AG04449 (cell line): ENCODE data around the gene CORO6.
A peak's percentile ranks its signal among the peaks of the same experiment; 100 is the strongest.

Experiments
- CTCF ChIA-PET: fragments of 350-600 bp; formaldehyde crosslinking; extraction: SDS; loops from one replicate; lab custom pipeline; 2021; ENCODE audit warnings: antibody characterized with exemption; lab: Yijun Ruan, JAX
- POLR2A ChIA-PET: fragments of 400-600, 350-600 bp; formaldehyde crosslinking; extraction: SDS; loops from one replicate; lab custom pipeline; 2020; ENCODE audit warnings: antibody characterized with exemption, inconsistent platforms; lab: Yijun Ruan, JAX
- DNase-seq: peaks from one replicate; pipeline ENCODE4 v3.0.0-alpha.2; 2010; ENCODE audit warnings: low read depth, low spot score
- H3K4me3 ChIP-seq: 2 replicates; pipeline ENCODE4 v1.5.1; 2011; ENCODE audit warnings: low read depth, mild to moderate bottlenecking, control low read depth, low read length
- TF ChIP-seq, protein P1 (sequence below): IDR thresholded peaks from one replicate; pipeline ENCODE4 v1.5.1; 2011; ENCODE audit warnings: mild to moderate bottlenecking, moderate library complexity, low read length, control low read depth, inconsistent platforms; ENCODE audit not compliant: insufficient read depth; ENCODE audit errors: missing control alignments

The CORO6 gene

DNA sequence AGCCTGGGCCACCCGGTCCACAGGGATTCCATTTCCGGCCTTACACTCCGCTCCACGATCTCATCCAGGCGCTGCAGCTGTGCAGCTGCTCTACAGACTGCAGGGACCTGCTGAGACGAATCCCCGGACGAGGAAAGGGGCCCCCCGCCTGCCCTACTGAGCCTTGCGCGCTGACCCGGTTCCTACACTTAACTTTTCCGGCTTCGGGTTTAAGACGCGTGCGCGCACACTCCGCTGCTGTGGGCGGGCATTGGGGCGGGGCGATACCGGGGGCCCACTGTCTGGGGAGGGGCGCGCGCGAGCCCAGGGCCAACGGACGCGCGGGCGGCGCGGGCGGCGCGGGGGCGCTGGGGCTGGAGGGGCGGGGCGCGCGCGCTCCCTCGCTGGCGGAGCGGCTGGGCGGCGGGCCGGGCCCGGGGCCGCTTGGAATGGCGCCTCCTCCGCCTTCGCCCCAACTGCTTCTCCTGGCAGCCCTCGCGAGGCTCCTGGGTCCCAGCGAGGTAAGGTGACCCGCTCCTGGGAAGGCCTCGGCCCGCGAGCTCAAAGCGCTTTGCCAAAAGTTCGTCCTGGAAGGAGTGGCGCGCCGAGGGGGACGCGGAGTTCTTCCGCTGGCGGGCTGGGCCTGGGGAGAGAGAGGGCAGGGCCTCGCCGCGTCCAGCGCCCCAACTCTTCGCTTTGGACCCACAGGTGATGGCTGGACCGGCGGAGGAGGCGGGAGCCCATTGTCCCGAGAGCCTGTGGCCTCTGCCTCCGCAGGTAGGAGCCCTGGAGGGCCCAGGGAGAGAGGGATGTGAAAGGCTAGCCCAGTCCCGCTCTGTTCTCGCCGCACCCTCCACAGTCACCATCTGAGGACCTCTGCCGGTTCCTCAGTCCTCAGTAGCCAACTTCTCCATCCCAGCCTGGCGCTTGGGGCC, 54.1 kb downstream of the CORO6 start, which contains the start of gene TP53I13:
Gene TP53I13, plus strand, starts transcription at position 371 of the 914 bp plus-strand sequence. Its CDS starts 58 bp downstream, at position 429.
- ChIA-PET CTCF (interaction anchor here (0.7 to 20.8 kb wide), 13 partner anchors 10 to 201 kb away, joined by 3 to 222 read pairs (median 13); no protein-coding TSS in a partner anchor), POLR2A (interaction anchor here (0.6 to 1.5 kb wide), 2 partner anchors 12 to 15 kb away, joined by 4 to 5 read pairs; no protein-coding TSS in a partner anchor)
- TF ChIP-seq, protein P1, sequence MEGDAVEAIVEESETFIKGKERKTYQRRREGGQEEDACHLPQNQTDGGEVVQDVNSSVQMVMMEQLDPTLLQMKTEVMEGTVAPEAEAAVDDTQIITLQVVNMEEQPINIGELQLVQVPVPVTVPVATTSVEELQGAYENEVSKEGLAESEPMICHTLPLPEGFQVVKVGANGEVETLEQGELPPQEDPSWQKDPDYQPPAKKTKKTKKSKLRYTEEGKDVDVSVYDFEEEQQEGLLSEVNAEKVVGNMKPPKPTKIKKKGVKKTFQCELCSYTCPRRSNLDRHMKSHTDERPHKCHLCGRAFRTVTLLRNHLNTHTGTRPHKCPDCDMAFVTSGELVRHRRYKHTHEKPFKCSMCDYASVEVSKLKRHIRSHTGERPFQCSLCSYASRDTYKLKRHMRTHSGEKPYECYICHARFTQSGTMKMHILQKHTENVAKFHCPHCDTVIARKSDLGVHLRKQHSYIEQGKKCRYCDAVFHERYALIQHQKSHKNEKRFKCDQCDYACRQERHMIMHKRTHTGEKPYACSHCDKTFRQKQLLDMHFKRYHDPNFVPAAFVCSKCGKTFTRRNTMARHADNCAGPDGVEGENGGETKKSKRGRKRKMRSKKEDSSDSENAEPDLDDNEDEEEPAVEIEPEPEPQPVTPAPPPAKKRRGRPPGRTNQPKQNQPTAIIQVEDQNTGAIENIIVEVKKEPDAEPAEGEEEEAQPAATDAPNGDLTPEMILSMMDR, result no peak
- DNase-seq, result no peak
- H3K4me3 ChIP-seq, result peak within 1 kb of the TSS; percentile 77

DNA sequence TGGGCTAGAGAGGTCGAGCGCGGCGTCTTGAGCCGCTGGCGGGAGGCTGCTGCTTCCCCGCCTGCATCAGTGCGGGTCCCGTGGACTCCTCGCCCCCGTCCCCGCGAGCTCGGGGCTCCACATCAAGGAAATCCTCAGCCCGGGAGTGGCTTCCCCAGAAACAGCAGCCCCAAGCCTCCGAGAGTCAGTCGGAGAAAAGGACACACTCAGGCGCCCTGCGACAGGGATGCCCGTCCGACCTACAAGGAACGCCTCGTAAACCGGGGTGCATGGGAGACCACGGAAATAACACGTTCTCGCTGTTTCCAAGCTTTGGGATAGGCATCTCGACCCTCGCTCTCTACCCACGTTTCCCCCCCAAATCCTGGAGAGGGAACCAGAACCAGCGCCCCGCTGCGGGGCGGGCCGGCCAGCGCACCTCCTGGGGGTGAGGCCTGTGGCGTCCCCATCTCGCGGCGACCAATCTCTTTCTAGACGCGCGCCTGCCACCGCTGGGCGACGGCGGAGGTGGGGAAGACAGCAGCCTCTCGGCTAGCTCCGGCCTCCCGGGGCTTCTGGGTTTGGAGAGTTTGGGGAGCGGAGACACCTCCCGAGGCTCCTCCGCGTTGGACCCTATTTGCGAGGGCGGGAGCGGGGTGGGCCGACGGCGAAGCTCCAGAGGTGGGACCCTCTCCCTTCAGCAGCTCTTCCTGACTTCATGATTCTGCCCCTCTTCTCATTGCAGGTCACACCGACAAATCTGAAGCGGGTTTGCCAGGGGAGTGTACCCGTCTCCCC, 55.0 kb downstream of the CORO6 start:
- CTCF ChIA-PET, result interaction anchor here (0.7 to 15.4 kb wide), 10 partner anchors 9 to 277 kb away, joined by 3 to 222 read pairs (median 10); no protein-coding TSS in a partner anchor
- peak overlapping the region; percentile 77 for H3K4me3 ChIP-seq
- no peak for DNase-seq
- TF ChIP-seq, protein P1, result peak; percentile 45
- POLR2A ChIA-PET, result interaction anchor here (0.6 to 0.7 kb wide), 2 partner anchors 14 to 1920 kb away, joined by 3 to 5 read pairs; no protein-coding TSS in a partner anchor

DNA sequence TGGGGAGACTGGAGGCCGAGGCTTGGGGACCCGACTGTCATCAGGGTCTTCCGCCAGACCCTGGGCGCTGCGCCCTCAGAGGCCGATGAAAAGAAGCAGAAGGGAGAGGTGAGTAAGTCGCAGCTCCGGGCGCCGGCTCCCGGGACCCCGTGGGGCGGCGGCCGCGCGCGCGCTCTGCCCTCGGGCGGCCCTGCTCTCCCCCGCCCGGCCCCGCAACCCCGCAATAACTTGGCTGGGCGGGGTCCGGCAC, 55.5 kb downstream of the CORO6 start:
- peak overlapping the region; percentile 77 for H3K4me3 ChIP-seq
- ChIA-PET POLR2A (interaction anchor here (0.7 to 0.9 kb wide), 2 partner anchors 9 to 1920 kb away, joined by 3 read pairs; no protein-coding TSS in a partner anchor), CTCF (interaction anchor here (1.1 to 15.4 kb wide), 10 partner anchors 8 to 200 kb away, joined by 3 to 222 read pairs (median 12); no protein-coding TSS in a partner anchor)
- TF ChIP-seq, protein P1, result no peak
- DNase-seq, result no peak

DNA sequence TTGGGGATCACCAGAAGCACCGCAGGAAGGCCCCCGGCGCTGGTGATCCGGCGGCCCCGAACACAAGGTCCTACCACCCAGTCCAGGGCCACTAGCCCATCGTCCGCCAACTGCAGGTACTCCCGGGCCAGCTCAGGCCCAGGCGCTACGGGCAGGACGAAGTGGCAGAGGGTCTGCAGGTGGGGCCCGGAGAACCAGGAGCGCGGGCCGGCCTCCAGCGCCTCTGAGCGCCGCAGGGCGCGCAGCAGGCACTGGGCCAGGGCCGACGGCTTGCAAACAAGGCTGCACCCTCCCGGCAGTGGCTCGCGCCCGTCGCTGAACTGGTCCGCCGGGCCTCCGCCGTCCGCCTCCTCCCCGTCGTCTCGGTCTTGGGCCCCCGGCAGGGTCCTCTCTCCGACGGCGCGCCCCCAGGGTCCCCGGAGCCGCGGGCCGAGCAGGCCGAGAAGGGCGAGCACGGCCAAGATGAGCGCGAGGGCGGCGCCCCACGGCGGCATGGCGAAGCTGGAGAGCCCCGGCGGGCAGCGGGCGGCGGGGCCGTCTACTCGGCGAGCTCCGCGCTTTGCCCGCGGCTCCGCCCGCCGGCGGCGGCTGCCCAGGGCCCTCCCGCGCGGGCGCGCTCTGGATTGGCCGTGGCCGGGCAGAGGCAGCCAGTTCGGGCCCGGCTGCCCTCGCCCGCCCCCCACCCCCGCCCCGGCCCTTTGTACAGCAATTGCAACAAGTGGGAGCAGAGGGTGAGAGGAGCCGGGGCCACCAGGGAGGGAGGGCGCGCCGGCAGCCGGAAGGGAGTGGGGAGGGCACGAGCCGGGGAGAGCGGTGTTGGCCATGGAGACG, 56.0 kb downstream of the CORO6 start, which contains the start of gene ABHD15:
Gene ABHD15, minus strand, starts transcription at position 565 of the 831 bp plus-strand sequence. Its CDS starts 71 bp downstream, at position 494.
- peak within 1 kb of the TSS; percentile 77 for H3K4me3 ChIP-seq
- DNase-seq, result no peak
- TF ChIP-seq, protein P1, result no peak
- ChIA-PET POLR2A (interaction anchor here (0.7 to 0.9 kb wide), 2 partner anchors 9 to 1921 kb away, joined by 3 read pairs; no protein-coding TSS in a partner anchor), CTCF (interaction anchor here (0.6 to 15.4 kb wide), 10 partner anchors 8 to 349 kb away, joined by 3 to 222 read pairs (median 12); no protein-coding TSS in a partner anchor)

DNA sequence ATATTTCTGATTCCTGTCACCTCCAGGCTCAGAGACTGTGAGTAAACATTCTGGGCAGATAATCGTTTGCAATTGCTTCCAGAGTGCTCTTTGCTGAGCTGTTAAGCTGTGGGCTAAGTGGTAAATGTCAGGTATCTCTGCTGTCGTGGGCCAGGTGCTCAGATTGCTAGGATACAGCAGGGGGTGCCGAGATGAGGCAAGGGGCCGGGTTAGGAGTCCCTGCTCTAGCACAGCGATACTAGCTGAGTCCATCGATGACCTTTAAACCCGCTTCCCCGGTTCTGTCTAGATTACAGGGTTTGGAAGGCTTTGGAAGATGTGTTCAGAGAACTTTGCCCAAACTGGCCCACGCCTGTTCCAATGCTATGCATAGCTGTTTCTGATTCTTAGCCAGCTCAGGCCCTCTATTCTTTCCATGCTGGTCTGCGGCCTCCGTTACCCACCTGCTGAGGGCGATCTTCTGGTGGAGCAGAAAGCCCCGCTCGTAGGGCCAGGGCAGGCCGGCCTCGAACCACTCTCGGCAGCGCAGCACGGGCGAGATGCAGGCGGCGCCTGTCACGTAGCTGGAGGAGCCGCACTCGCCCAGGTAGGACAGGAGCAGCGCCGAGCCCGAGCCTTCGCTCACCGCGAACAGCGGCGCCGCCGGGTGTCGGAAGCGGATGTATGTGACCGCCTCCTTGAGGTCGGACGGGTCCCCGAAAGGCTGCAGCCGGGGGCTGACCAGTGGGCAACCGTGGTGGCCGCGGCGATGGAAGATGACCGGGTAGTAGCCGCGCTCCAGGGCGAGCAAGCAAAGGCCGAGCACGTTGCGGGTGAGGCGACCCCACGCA, 56.9 kb downstream of the CORO6 start:
- CTCF ChIA-PET, result interaction anchor here (2.4 to 15.4 kb wide), 6 partner anchors 9 to 198 kb away, joined by 7 to 222 read pairs (median 16); no protein-coding TSS in a partner anchor
- POLR2A ChIA-PET, result no interaction called here
- peak overlapping the region; percentile 56 for H3K4me3 ChIP-seq
- TF ChIP-seq, protein P1, result no peak
- no peak for DNase-seq
